IMR-90 (cell line): ENCODE measurements around the gene TBC1D10B. TPM values are rescaled to one million over a fixed set of nuclear protein-coding genes. Genes with fewer than 3 reads are reported as not detected.

ENCODE experiments used
- MAZ ChIP-seq: IDR thresholded peaks from 2 replicates; pipeline ENCODE4 v1.6.1; 2012; ENCODE audit warnings: low read depth, mild to moderate bottlenecking, low read length, improper control_type of control experiment, moderate library complexity, borderline replicate concordance
- polyA plus RNA-seq, 3 experiments: library from polyadenylated mRNA; depleted of rRNA; stranded (reverse); fragments of >200 nt; gene quantifications; 2 replicates each; pipeline ENCODE4 v1.2.3, GENCODE V29; 2012; ENCODE audit warnings: low replicate concordance in 1 of 3
- total RNA-seq: library from RNA; depleted of rRNA; stranded (reverse); fragments of >200 nt; gene quantifications from 2 replicates; pipeline ENCODE4 v1.2.3, GENCODE V29; 2012
- TF ChIP-seq, protein P1 (sequence below): fragments of 150-350 bp; IDR thresholded peaks from 2 replicates; pipeline ENCODE4 v1.6.1; 2017; ENCODE audit warnings: mild to moderate bottlenecking, antibody characterized with exemption, low read length, low read depth

The TBC1D10B gene
- total and polyA plus RNA-seq, 2 of the 4 experiments (the other 2 are of a cell fraction): 8.4 to 24.9 TPM

DNA sequence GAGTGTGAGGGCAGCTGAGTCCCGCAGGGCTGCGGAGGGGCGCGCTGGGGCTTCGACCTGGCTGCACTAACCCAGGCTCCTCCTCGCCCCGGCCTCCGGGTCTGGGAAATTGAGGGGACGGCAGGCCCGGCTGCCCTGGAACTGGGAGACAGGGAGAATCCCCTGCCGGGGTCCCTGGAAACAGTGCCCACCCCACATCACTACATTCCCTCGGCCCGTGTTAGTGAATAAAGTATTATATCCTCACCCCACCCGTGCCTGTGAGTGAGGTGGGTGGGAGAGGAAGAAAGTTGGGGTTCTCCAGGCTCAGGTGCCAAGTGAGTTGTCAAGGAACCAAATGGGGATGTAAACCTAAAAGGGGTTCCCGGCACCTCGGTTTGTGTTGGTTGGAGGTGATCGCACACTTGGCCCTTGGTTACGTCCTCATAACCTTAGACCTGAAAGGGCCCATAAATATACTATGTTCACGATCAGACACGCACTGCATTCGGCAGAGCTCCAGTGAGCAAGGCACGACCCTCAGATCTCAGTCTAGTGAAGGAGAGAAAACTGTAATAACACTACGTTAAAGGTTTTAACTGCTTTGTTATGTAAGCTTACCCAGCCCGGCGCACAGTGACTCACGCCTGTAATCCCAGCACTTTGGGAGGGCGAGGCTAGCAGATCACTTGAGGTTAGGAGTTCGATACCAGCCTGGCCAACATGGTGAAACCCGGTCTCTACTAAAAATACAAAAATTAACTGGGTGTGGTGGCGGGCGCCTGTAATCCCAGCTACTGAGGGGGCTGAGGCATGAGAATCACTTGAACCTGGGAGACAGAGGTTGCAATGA lies 48.3 kb upstream of the TBC1D10B start (continued):
- TF ChIP-seq, protein P1, sequence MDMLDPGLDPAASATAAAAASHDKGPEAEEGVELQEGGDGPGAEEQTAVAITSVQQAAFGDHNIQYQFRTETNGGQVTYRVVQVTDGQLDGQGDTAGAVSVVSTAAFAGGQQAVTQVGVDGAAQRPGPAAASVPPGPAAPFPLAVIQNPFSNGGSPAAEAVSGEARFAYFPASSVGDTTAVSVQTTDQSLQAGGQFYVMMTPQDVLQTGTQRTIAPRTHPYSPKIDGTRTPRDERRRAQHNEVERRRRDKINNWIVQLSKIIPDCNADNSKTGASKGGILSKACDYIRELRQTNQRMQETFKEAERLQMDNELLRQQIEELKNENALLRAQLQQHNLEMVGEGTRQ: no peak
- no peak for TF ChIP-seq MAZ
